NB4 (cell line): Measurements from ENCODE around the gene OOSP4A.

ENCODE experiments used
- DNase-seq: peaks from one replicate; pipeline ENCODE4 v3.0.0; 2010; ENCODE audit warnings: low read depth
- H3K4me3 ChIP-seq: one replicate; pipeline ENCODE4 v1.5.1; 2011; ENCODE audit warnings: mild to moderate bottlenecking, low read depth, low read length, moderate library complexity
- CTCF ChIP-seq: IDR thresholded peaks from one replicate; pipeline ENCODE4 v1.5.1; 2012; ENCODE audit warnings: low read depth, low read length
- MAX ChIP-seq: IDR thresholded peaks from 2 replicates; pipeline ENCODE4 v1.6.1; 2011; ENCODE audit warnings: low read depth, low read length
- MYC ChIP-seq: IDR thresholded peaks from 2 replicates; pipeline ENCODE4 v1.6.1; 2011; ENCODE audit warnings: low read depth, low read length
- POLR2A ChIP-seq: IDR thresholded peaks from 2 replicates; pipeline ENCODE4 v1.6.1; 2011; ENCODE audit warnings: mild to moderate bottlenecking; ENCODE audit not compliant: insufficient read length; ENCODE audit errors: extremely low read depth

OOSP4A gene

GRCh38 chr11:60005360-60005759 is 41.5 kb downstream of the OOSP4A start:
- H3K4me3 ChIP-seq: no peak overlapping the region
- no peak for DNase-seq
- TF ChIP-seq MAX (no peak), POLR2A (no peak), MYC (no peak), CTCF (no peak)

GRCh38 chr11:60016881-60017280 is 53.0 kb downstream of the OOSP4A start, which contains the start of gene OOSP4B:
Gene OOSP4B (plus strand): TSS chr11:60017181.
- no peak for DNase-seq
- TF ChIP-seq MYC (no peak), MAX (no peak), CTCF (no peak), POLR2A (no peak)
- H3K4me3 ChIP-seq: no peak within 1 kb of the TSS

GRCh38 chr11:60018058-60018457 is 54.2 kb downstream of the OOSP4A start:
- no peak overlapping the region for H3K4me3 ChIP-seq
- TF ChIP-seq CTCF (no peak), MYC (no peak), MAX (no peak), POLR2A (no peak)
- peak; percentile 4 for DNase-seq
